ENCODE data around the gene CACNG4. TPM values are rescaled to one million over a fixed set of nuclear protein-coding genes. Genes with fewer than 3 reads are reported as not detected.

Gene CACNG4
- total RNA-seq, 2 experiments from 2014 or later, result not detected

- TF ChIP-seq, protein P1, sequence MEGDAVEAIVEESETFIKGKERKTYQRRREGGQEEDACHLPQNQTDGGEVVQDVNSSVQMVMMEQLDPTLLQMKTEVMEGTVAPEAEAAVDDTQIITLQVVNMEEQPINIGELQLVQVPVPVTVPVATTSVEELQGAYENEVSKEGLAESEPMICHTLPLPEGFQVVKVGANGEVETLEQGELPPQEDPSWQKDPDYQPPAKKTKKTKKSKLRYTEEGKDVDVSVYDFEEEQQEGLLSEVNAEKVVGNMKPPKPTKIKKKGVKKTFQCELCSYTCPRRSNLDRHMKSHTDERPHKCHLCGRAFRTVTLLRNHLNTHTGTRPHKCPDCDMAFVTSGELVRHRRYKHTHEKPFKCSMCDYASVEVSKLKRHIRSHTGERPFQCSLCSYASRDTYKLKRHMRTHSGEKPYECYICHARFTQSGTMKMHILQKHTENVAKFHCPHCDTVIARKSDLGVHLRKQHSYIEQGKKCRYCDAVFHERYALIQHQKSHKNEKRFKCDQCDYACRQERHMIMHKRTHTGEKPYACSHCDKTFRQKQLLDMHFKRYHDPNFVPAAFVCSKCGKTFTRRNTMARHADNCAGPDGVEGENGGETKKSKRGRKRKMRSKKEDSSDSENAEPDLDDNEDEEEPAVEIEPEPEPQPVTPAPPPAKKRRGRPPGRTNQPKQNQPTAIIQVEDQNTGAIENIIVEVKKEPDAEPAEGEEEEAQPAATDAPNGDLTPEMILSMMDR (IDR thresholded peaks at IDR 0.05), result no peak
- CTCF ChIA-PET, result interaction anchor here (0.6 kb wide), 1 partner anchor 36 kb away, joined by 3 read pairs; no protein-coding TSS in a partner anchor
- Mint-ChIP-seq H3K9me3 (no peaks in the 10 kb centered on the region), H3K27me3 (peaks cover 17% of the 10 kb centered on the region), H3K27ac (no peak overlapping the region), H3K4me1 (ENCODE audit: low read depth) (no peaks in the 10 kb centered on the region), H3K36me3 (ENCODE audit: low read depth) (no peaks in the 10 kb centered on the region), H3K4me3 (no peak overlapping the region)
- intact Hi-C loops (cut with DNase I, micrococcal nuclease), result no loop called here
- Histone ChIP-seq H3K4me3 (ENCODE audit: low read length) (no peak overlapping the region), H3K27me3 (ENCODE audit: control insufficient read depth in 1 of 2, insufficient read depth in 2 of 2, low read length in 2 of 2) (peaks cover 0 to under 1% of the 10 kb centered on the region in 2 experiments), H3K9me3 (ENCODE audit: control insufficient read depth in 1 of 2, insufficient read depth in 1 of 2, low read length in 2 of 2) (peaks cover 0 to 11% of the 10 kb centered on the region in 2 experiments), H3K4me1 (ENCODE audit: insufficient read depth, low read length) (no peaks in the 10 kb centered on the region), H3K27ac (ENCODE audit: low read depth in 1 of 2, low read length in 2 of 2) (no peak overlapping the region), H3K36me3 (ENCODE audit: insufficient read depth, low read length) (no peaks in the 10 kb centered on the region)
- no peak for DNase-seq
- no peak for ATAC-seq (ENCODE audit: poor library complexity)
- POLR2A ChIA-PET, result no interaction called here
Observed at GRCh38 chr17:66957343-66957742, 7.2 kb upstream of the CACNG4 start.

- H3K4me1 ChIP-seq (ENCODE audit: insufficient read depth, low read length), result no peaks in the 10 kb centered on the region
- no peak for DNase-seq
- ChIA-PET POLR2A (no interaction called here), CTCF (no interaction called here)
- TF ChIP-seq, protein P1 (IDR thresholded peaks at IDR 0.05), result no peak
- H3K36me3 ChIP-seq (ENCODE audit: insufficient read depth, low read length), result no peaks in the 10 kb centered on the region
- ATAC-seq (ENCODE audit: poor library complexity), result no peak
- H3K4me3 ChIP-seq (ENCODE audit: low read length), result no peak overlapping the region
- H3K27me3 ChIP-seq (ENCODE audit: control insufficient read depth in 1 of 2, insufficient read depth in 2 of 2, low read length in 2 of 2), result peaks cover 2 to 7% of the 10 kb centered on the region in 2 experiments
- Mint-ChIP-seq H3K4me3 (no peak overlapping the region), H3K27ac (no peak overlapping the region), H3K36me3 (ENCODE audit: low read depth) (no peaks in the 10 kb centered on the region), H3K4me1 (ENCODE audit: low read depth) (peaks cover 1% of the 10 kb centered on the region), H3K9me3 (no peaks in the 10 kb centered on the region), H3K27me3 (peaks cover 24% of the 10 kb centered on the region)
- peaks cover 0 to 5% of the 10 kb centered on the region in 2 experiments for H3K9me3 ChIP-seq (ENCODE audit: control insufficient read depth in 1 of 2, insufficient read depth in 1 of 2, low read length in 2 of 2)
- no peak overlapping the region for H3K27ac ChIP-seq (ENCODE audit: low read depth in 1 of 2, low read length in 2 of 2)
- intact Hi-C loops (cut with DNase I, micrococcal nuclease), result no loop called here
Observed at GRCh38 chr17:66957951-66958579, 6.4 kb upstream of the CACNG4 start.

- ChIA-PET CTCF (no interaction called here), POLR2A (no interaction called here)
- TF ChIP-seq, protein P1 (IDR thresholded peaks at IDR 0.05), result no peak
- Mint-ChIP-seq H3K36me3 (ENCODE audit: low read depth) (no peaks in the 10 kb centered on the region), H3K27ac (no peak overlapping the region), H3K4me1 (ENCODE audit: low read depth) (peaks cover 6% of the 10 kb centered on the region), H3K9me3 (no peaks in the 10 kb centered on the region), H3K4me3 (no peak overlapping the region), H3K27me3 (peaks cover 35% of the 10 kb centered on the region)
- Histone ChIP-seq H3K9me3 (ENCODE audit: control insufficient read depth in 1 of 2, insufficient read depth in 1 of 2, low read length in 2 of 2) (peaks cover 0 to 4% of the 10 kb centered on the region in 2 experiments), H3K27ac (ENCODE audit: low read depth in 1 of 2, low read length in 2 of 2) (no peak overlapping the region), H3K4me3 (ENCODE audit: low read length) (no peak overlapping the region), H3K36me3 (ENCODE audit: insufficient read depth, low read length) (no peaks in the 10 kb centered on the region), H3K4me1 (ENCODE audit: insufficient read depth, low read length) (no peaks in the 10 kb centered on the region), H3K27me3 (ENCODE audit: control insufficient read depth in 1 of 2, insufficient read depth in 2 of 2, low read length in 2 of 2) (peaks cover 12 to 20% of the 10 kb centered on the region in 2 experiments)
- ATAC-seq (ENCODE audit: poor library complexity), result no peak
- no peak for DNase-seq
- intact Hi-C loops (cut with DNase I, micrococcal nuclease), result no loop called here
Observed at GRCh38 chr17:66959641-66960375, 4.7 kb upstream of the CACNG4 start.
